ENCODE measurements around the gene SERPINA5.
"Not testable (repeated sequence)": the region's sequence is repeated elsewhere in the genome, so short reads cannot be mapped to it uniquely, and the experiment has no call there.

The SERPINA5 gene

DNA sequence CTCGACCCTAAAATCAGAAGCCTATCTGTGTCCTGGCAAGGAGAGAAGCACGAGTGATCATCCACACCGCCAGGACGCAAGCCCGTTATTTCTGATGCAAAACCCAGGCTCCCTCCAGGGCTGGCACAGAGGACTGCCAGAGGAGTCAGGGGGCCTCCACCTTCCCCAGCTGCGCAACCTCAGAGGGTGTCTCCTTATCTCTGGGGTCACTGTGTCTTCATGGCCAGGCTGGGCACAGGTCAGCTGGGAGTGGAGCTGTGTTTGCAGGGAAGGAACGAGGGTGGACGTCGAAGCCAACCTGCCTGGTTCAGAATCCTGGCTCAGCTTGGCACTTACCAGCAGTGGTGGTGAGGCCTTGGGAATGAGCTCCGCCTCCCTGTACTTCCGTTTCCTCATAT, 18.9 kb downstream of the SERPINA5 start:
- TF ChIP-seq CTBP1 (IDR thresholded peaks at IDR 0.05; ENCODE audit: borderline replicate concordance): no peak
- TF ChIP-seq SP1 (IDR thresholded peaks at IDR 0.05): no peak
- TF ChIP-seq BHLHE40 (IDR thresholded peaks at IDR 0.05; ENCODE audit: borderline replicate concordance): no peak
- TF ChIP-seq ELF4 (IDR thresholded peaks at IDR 0.05): no peak
- TF ChIP-seq FOXM1 (IDR thresholded peaks at IDR 0.05; ENCODE audit: borderline replicate concordance): no peak
- TF ChIP-seq L3MBTL2 (conservative IDR thresholded peaks at IDR 0.05): no peak
- ChIA-PET POLR2A (interaction anchor here (0.6 to 0.9 kb wide), 2 partner anchors 40 to 618 kb away, joined by 3 to 4 read pairs; no protein-coding TSS in a partner anchor), CTCF (interaction anchor here (0.6 kb wide), 2 partner anchors 23 to 255 kb away, joined by 4 to 5 read pairs; no protein-coding TSS in a partner anchor)
- no peak for DNase-seq (ENCODE audit: extremely low spot score)

DNA sequence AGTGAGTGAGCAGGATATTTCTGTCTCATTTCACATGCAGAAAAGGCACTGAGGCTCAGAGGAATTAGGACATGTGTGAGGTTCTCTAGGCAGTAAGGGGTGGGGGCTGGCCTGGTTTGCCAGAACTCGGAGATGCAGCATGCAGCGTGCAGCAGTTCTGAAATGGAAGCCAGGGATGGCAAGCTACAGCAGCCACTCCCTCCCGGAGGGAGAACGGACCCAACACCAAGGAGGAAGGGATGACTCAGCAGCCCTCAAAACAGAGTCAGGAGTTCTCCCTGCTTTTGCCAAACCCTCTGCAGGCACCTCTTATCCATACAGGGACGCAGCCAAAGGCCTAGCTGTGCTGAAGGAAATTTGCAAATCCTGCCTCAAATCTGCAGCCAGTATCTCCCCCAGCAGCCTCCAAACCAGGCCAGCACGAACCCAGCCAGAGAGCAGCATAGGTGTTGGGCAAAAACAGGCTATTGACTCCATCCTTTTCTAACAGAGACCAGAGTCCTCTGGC, 20.7 kb downstream of the SERPINA5 start:
- TF ChIP-seq CTBP1 (IDR thresholded peaks at IDR 0.05; ENCODE audit: borderline replicate concordance): no peak
- no peak for TF ChIP-seq ELF4 (IDR thresholded peaks at IDR 0.05)
- no peak for TF ChIP-seq ARNT (IDR thresholded peaks at IDR 0.05)
- TF ChIP-seq, protein P1, sequence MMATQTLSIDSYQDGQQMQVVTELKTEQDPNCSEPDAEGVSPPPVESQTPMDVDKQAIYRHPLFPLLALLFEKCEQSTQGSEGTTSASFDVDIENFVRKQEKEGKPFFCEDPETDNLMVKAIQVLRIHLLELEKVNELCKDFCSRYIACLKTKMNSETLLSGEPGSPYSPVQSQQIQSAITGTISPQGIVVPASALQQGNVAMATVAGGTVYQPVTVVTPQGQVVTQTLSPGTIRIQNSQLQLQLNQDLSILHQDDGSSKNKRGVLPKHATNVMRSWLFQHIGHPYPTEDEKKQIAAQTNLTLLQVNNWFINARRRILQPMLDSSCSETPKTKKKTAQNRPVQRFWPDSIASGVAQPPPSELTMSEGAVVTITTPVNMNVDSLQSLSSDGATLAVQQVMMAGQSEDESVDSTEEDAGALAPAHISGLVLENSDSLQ (IDR thresholded peaks at IDR 0.05): no peak
- no peak for TF ChIP-seq LEF1 (IDR thresholded peaks at IDR 0.05; ENCODE audit: borderline replicate concordance)
- no peak for TF ChIP-seq FOXA1 (IDR thresholded peaks at IDR 0.05)
- TF ChIP-seq SUZ12 (IDR thresholded peaks at IDR 0.05): no peak
- TF ChIP-seq FOXK2 (IDR thresholded peaks at IDR 0.05): no peak
- no peak for TF ChIP-seq TARDBP (IDR thresholded peaks at IDR 0.05)
- TF ChIP-seq FOXM1 (IDR thresholded peaks at IDR 0.05; ENCODE audit: borderline replicate concordance): no peak
- no peak for TF ChIP-seq ZNF384 (IDR thresholded peaks at IDR 0.05)
- TF ChIP-seq NFRKB (IDR thresholded peaks at IDR 0.05): no peak
- ChIA-PET POLR2A (no interaction called here), CTCF (no interaction called here)
- DNase-seq (ENCODE audit: extremely low spot score): no peak

DNA sequence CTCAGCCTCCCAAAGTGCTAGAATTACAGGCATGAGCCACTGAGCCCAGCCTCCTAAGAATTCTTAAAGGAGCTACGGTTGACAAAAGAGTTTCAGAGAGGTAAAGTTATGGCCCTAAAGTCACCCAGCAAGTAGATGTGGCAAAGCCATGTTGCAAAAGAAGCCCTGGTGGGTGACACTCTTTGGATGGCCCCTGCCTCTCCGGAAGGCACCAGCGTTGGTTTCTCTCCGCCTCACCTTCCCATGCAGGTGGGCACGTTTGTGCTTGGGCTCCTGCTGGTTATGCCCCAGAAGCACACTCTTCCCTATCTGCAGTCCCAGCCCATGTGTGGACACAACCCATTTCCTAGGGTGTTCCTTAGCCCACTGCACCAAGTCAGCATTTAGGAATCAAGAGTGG, 21.5 kb downstream of the SERPINA5 start:
- TF ChIP-seq ZNF384 (IDR thresholded peaks at IDR 0.05): no peak
- no peak for TF ChIP-seq NFRKB (IDR thresholded peaks at IDR 0.05)
- TF ChIP-seq FOXA1 (IDR thresholded peaks at IDR 0.05): no peak
- no peak for TF ChIP-seq BHLHE40 (IDR thresholded peaks at IDR 0.05; ENCODE audit: borderline replicate concordance)
- no peak for TF ChIP-seq LEF1 (IDR thresholded peaks at IDR 0.05; ENCODE audit: borderline replicate concordance)
- TF ChIP-seq SUZ12 (IDR thresholded peaks at IDR 0.05): no peak
- TF ChIP-seq TARDBP (IDR thresholded peaks at IDR 0.05): no peak
- no peak for TF ChIP-seq HDGF (IDR thresholded peaks at IDR 0.05; ENCODE audit: borderline replicate concordance)
- TF ChIP-seq FOXM1 (IDR thresholded peaks at IDR 0.05; ENCODE audit: borderline replicate concordance): no peak
- TF ChIP-seq CTBP1 (IDR thresholded peaks at IDR 0.05; ENCODE audit: borderline replicate concordance): no peak
- TF ChIP-seq, protein P1 (IDR thresholded peaks at IDR 0.05): no peak
- TF ChIP-seq ELF4 (IDR thresholded peaks at IDR 0.05): no peak
- no peak for TF ChIP-seq FOXK2 (IDR thresholded peaks at IDR 0.05)
- TF ChIP-seq SP1 (IDR thresholded peaks at IDR 0.05): no peak
- no peak for TF ChIP-seq L3MBTL2 (conservative IDR thresholded peaks at IDR 0.05)
- no peak for TF ChIP-seq ARNT (IDR thresholded peaks at IDR 0.05)
- DNase-seq (ENCODE audit: extremely low spot score): no peak
- POLR2A ChIA-PET: no interaction called here
- CTCF ChIA-PET: no interaction called here

DNA sequence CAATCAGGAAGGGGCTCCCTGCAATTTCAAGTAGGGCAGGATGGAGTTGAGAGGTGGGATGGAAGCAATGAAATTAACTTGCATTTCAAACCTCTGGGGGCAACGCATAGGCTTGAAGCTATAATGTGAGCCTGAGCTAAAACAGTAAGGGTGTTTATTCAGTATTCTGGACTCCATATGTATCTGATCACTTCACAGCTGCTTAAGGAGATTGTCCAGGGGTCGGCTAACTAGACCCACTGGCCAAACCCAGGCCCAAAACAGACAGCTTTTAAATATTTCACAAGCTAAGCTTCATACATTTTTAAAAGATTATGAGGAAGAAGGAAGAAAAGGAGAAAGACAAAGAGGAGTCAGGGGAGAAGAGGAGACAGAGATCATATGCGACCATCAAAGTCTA, 24.1 kb downstream of the SERPINA5 start:
- TF ChIP-seq L3MBTL2 (conservative IDR thresholded peaks at IDR 0.05): no peak
- no peak for TF ChIP-seq TARDBP (IDR thresholded peaks at IDR 0.05)
- TF ChIP-seq ZNF384 (IDR thresholded peaks at IDR 0.05): no peak
- TF ChIP-seq NFRKB (IDR thresholded peaks at IDR 0.05): no peak
- no peak for TF ChIP-seq CTBP1 (IDR thresholded peaks at IDR 0.05; ENCODE audit: borderline replicate concordance)
- no peak for TF ChIP-seq LEF1 (IDR thresholded peaks at IDR 0.05; ENCODE audit: borderline replicate concordance)
- no peak for DNase-seq (ENCODE audit: extremely low spot score)
- POLR2A ChIA-PET: no interaction called here
- CTCF ChIA-PET: interaction anchor here (0.7 kb wide), 1 partner anchor 24 kb away, joined by 4 read pairs; no protein-coding TSS in a partner anchor

DNA sequence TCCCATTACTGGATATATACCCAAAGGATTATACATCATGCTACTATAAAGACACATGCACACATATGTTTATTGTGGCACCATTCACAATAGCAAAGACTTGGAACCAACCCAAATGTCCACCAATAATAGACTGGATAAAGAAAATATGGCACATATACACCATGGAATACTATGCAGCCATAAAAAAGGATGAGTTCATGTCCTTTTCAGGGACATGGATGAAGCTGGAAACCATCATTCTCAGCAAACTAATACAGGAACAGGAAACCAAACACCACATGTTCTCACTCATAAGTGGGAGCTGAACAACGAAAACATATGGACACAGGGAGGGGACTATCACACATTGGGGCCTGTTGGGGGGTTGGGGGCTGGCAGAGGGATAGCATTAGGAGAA, 27.7 kb downstream of the SERPINA5 start:
- POLR2A ChIA-PET; DNase-seq (ENCODE audit: extremely low spot score); CTCF ChIA-PET: not testable (repeated sequence)

DNA sequence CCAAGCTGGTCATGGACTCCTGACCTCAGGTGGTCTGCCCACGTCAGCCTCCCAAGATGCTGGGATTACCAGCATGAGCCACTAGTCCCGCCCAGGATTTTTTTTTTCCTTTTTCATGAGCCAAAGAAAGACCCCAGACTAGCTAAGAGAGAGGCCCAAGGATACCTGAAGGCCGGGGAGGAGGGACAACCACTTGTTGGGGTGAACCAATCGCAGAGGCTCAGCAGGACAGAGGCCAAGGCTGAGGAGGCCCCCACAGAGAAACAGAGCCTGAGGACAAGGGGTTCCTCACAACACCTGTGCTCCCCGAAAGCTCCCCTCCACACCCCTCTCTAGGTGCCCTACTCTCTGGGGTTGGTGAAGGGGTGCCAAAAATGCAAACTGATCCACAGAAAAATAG, 30.0 kb downstream of the SERPINA5 start:
- TF ChIP-seq ARNT (IDR thresholded peaks at IDR 0.05) (no peak), ELF4 (IDR thresholded peaks at IDR 0.05) (no peak), FOXM1 (IDR thresholded peaks at IDR 0.05; ENCODE audit: borderline replicate concordance) (no peak), NFRKB (IDR thresholded peaks at IDR 0.05) (no peak), BHLHE40 (IDR thresholded peaks at IDR 0.05; ENCODE audit: borderline replicate concordance) (no peak), LEF1 (IDR thresholded peaks at IDR 0.05; ENCODE audit: borderline replicate concordance) (no peak), FOXK2 (IDR thresholded peaks at IDR 0.05) (no peak), SUZ12 (IDR thresholded peaks at IDR 0.05) (no peak), SP1 (IDR thresholded peaks at IDR 0.05) (no peak), CTBP1 (IDR thresholded peaks at IDR 0.05; ENCODE audit: borderline replicate concordance) (no peak), TARDBP (IDR thresholded peaks at IDR 0.05) (no peak), L3MBTL2 (conservative IDR thresholded peaks at IDR 0.05) (no peak), HDGF (IDR thresholded peaks at IDR 0.05; ENCODE audit: borderline replicate concordance) (no peak), ZNF384 (IDR thresholded peaks at IDR 0.05) (no peak), FOXA1 (IDR thresholded peaks at IDR 0.05) (no peak)
- TF ChIP-seq, protein P1 (IDR thresholded peaks at IDR 0.05): no peak
- CTCF ChIA-PET: no interaction called here
- no peak for DNase-seq (ENCODE audit: extremely low spot score)
- POLR2A ChIA-PET: no interaction called here

Data from HEK293T (cell line).